ENCODE data around the gene PKN1. TPM values are rescaled to one million over a fixed set of nuclear protein-coding genes. Genes with fewer than 3 reads are reported as not detected.
"Not testable (repeated sequence)": the region's sequence is repeated elsewhere in the genome, so short reads cannot be mapped to it uniquely, and the experiment has no call there.

The PKN1 gene
- total RNA-seq, 1 donor from 2014 or later, result 85.9 TPM

- Mint-ChIP-seq H3K36me3 (peaks cover 38% of the 10 kb centered on the region), H3K4me1 (no peaks in the 10 kb centered on the region)
Measured at GRCh38 chr19:14449321-14449720, 16.2 kb downstream of the PKN1 start.

GRCh38 chr19:14450168-14450874, 17.2 kb downstream of the PKN1 start:
- H3K4me3 Mint-ChIP-seq, result no peak overlapping the region

More at GRCh38 chr19:14449321-14449720, 16.2 kb downstream of the PKN1 start:
- DNase-seq (ENCODE audit: low spot score in 2 of 2, unreplicated experiment in 2 of 2), result no peak
- TF ChIP-seq CTCF (IDR thresholded peaks at IDR 0.05; ENCODE audit: unreplicated experiment), result no peak
- H3K4me3 Mint-ChIP-seq, result no peak overlapping the region
- H3K27me3 Mint-ChIP-seq (ENCODE audit: low read depth), result no peaks in the 10 kb centered on the region
- H3K27ac Mint-ChIP-seq, result no peak overlapping the region
- H3K9me3 Mint-ChIP-seq, result no peaks in the 10 kb centered on the region

GRCh38 chr19:14450876-14451275, 17.8 kb downstream of the PKN1 start:
- H3K36me3 Mint-ChIP-seq, result peaks cover 38% of the 10 kb centered on the region
- H3K27ac Mint-ChIP-seq, result no peak overlapping the region
- no peak for TF ChIP-seq CTCF (IDR thresholded peaks at IDR 0.05; ENCODE audit: unreplicated experiment)
- no peaks in the 10 kb centered on the region for H3K4me1 Mint-ChIP-seq
- H3K4me3 Mint-ChIP-seq, result no peak overlapping the region
- H3K9me3 Mint-ChIP-seq, result no peaks in the 10 kb centered on the region
- no peaks in the 10 kb centered on the region for H3K27me3 Mint-ChIP-seq (ENCODE audit: low read depth)
- DNase-seq (ENCODE audit: low spot score in 2 of 2, unreplicated experiment in 2 of 2), result no peak

More at GRCh38 chr19:14450168-14450874, 17.2 kb downstream of the PKN1 start:
- no peak for DNase-seq (ENCODE audit: low spot score in 2 of 2, unreplicated experiment in 2 of 2)
- Mint-ChIP-seq H3K9me3 (no peaks in the 10 kb centered on the region), H3K27ac (no peak overlapping the region), H3K36me3 (peaks cover 38% of the 10 kb centered on the region), H3K27me3 (ENCODE audit: low read depth) (no peaks in the 10 kb centered on the region), H3K4me1 (no peaks in the 10 kb centered on the region)
- no peak for TF ChIP-seq CTCF (IDR thresholded peaks at IDR 0.05; ENCODE audit: unreplicated experiment)

- H3K4me1 Mint-ChIP-seq; DNase-seq (ENCODE audit: low spot score in 2 of 2, unreplicated experiment in 2 of 2); H3K4me3 Mint-ChIP-seq; H3K27me3 Mint-ChIP-seq (ENCODE audit: low read depth); H3K9me3 Mint-ChIP-seq; H3K27ac Mint-ChIP-seq: not testable (repeated sequence)
- H3K36me3 Mint-ChIP-seq, result peaks cover 30% of the 10 kb centered on the region
Measured at GRCh38 chr19:14452303-14452702, 19.2 kb downstream of the PKN1 start.

- no peaks in the 10 kb centered on the region for H3K9me3 Mint-ChIP-seq
- no peak overlapping the region for H3K4me3 Mint-ChIP-seq
- DNase-seq (ENCODE audit: low spot score in 2 of 2, unreplicated experiment in 2 of 2), result no peak
- H3K36me3 Mint-ChIP-seq, result peaks cover 22% of the 10 kb centered on the region
- H3K27ac Mint-ChIP-seq, result no peak overlapping the region
- no peak for TF ChIP-seq CTCF (IDR thresholded peaks at IDR 0.05; ENCODE audit: unreplicated experiment)
- no peaks in the 10 kb centered on the region for H3K4me1 Mint-ChIP-seq
- no peaks in the 10 kb centered on the region for H3K27me3 Mint-ChIP-seq (ENCODE audit: low read depth)
Measured at GRCh38 chr19:14459703-14460102, 26.6 kb downstream of the PKN1 start.

- H3K27me3 Mint-ChIP-seq (ENCODE audit: low read depth), result no peaks in the 10 kb centered on the region
- H3K27ac Mint-ChIP-seq, result no peak overlapping the region
- no peak overlapping the region for H3K4me3 Mint-ChIP-seq
- H3K9me3 Mint-ChIP-seq, result no peaks in the 10 kb centered on the region
- H3K4me1 Mint-ChIP-seq, result no peaks in the 10 kb centered on the region
- no peak for DNase-seq (ENCODE audit: low spot score in 2 of 2, unreplicated experiment in 2 of 2)
- no peak for TF ChIP-seq CTCF (IDR thresholded peaks at IDR 0.05; ENCODE audit: unreplicated experiment)
- peaks cover 19% of the 10 kb centered on the region for H3K36me3 Mint-ChIP-seq
Measured at GRCh38 chr19:14460935-14461334, 27.8 kb downstream of the PKN1 start.

- H3K4me3 Mint-ChIP-seq; H3K27ac Mint-ChIP-seq; DNase-seq (ENCODE audit: low spot score in 2 of 2, unreplicated experiment in 2 of 2); H3K4me1 Mint-ChIP-seq; H3K9me3 Mint-ChIP-seq; H3K27me3 Mint-ChIP-seq (ENCODE audit: low read depth): not testable (repeated sequence)
- H3K36me3 Mint-ChIP-seq, result peaks cover 19% of the 10 kb centered on the region
Measured at GRCh38 chr19:14462401-14462800, 29.3 kb downstream of the PKN1 start.

All from mesothelial cell of epicardium (in vitro differentiated cells).